Measurements from ENCODE around the gene CCNB2.

DNA sequence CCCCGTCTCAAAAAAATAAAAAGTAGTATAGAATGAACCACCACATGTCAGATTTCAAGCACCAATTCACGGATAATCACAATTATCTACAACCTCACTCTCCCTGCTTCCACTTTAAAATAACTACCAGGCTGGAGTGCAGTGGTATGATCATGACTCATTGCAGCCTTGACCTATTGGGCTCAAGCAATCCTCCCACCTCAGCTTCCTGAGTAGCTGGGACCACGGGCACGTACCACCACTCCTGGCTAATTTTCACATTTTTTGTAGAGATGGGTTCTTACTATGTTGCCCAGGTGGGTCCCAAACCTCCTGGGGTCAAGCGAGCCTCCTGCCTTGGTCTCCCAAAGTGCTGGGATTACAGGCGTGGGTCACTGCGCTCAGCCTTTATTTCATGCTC, 63.6 kb downstream of the CCNB2 start:
- TF ChIP-seq, protein P1, sequence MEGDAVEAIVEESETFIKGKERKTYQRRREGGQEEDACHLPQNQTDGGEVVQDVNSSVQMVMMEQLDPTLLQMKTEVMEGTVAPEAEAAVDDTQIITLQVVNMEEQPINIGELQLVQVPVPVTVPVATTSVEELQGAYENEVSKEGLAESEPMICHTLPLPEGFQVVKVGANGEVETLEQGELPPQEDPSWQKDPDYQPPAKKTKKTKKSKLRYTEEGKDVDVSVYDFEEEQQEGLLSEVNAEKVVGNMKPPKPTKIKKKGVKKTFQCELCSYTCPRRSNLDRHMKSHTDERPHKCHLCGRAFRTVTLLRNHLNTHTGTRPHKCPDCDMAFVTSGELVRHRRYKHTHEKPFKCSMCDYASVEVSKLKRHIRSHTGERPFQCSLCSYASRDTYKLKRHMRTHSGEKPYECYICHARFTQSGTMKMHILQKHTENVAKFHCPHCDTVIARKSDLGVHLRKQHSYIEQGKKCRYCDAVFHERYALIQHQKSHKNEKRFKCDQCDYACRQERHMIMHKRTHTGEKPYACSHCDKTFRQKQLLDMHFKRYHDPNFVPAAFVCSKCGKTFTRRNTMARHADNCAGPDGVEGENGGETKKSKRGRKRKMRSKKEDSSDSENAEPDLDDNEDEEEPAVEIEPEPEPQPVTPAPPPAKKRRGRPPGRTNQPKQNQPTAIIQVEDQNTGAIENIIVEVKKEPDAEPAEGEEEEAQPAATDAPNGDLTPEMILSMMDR (IDR thresholded peaks at IDR 0.05; ENCODE audit: insufficient read depth, low read length, poor library complexity, severe bottlenecking): no peak
- TF ChIP-seq EZH2phosphoT487 (conservative IDR thresholded peaks at IDR 0.05; ENCODE audit: low read length): no peak
